ENCODE results near the gene LPP. TPM values are rescaled to one million over a fixed set of nuclear protein-coding genes. Genes with fewer than 3 reads are reported as not detected.

Gene LPP
- total RNA-seq, 4 donors from 2014 or later = 207 to 592 (median 406) TPM

DNA sequence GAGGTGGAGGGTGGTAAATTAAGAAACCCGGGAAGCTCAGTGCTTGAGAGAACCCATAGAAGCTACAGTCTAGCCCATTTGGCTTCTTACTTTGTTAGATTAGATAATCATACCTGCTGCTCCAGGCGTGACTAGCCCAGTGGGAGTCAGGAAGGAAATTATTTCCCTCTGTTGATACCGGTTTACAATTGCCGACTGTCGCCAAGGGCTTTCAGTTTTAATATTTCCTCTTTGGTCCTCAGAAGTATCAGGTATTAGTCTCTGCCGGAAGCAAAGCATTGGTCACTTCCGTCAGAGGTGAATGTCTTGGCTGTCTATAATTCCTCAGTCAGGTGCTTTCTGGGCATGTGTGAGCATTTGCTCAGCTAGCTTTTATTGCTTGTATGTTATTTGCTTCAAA lies 75.2 kb downstream of the LPP start:
- H3K9me3 ChIP-seq = no peaks in the 10 kb centered on the region
- no peak for TF ChIP-seq POLR2AphosphoS5 (IDR thresholded peaks at IDR 0.05)
- TF ChIP-seq EP300 (IDR thresholded peaks at IDR 0.05; ENCODE audit: low read depth) = no peak
- no peak for TF ChIP-seq POLR2A (IDR thresholded peaks at IDR 0.05)
- TF ChIP-seq, protein P1, sequence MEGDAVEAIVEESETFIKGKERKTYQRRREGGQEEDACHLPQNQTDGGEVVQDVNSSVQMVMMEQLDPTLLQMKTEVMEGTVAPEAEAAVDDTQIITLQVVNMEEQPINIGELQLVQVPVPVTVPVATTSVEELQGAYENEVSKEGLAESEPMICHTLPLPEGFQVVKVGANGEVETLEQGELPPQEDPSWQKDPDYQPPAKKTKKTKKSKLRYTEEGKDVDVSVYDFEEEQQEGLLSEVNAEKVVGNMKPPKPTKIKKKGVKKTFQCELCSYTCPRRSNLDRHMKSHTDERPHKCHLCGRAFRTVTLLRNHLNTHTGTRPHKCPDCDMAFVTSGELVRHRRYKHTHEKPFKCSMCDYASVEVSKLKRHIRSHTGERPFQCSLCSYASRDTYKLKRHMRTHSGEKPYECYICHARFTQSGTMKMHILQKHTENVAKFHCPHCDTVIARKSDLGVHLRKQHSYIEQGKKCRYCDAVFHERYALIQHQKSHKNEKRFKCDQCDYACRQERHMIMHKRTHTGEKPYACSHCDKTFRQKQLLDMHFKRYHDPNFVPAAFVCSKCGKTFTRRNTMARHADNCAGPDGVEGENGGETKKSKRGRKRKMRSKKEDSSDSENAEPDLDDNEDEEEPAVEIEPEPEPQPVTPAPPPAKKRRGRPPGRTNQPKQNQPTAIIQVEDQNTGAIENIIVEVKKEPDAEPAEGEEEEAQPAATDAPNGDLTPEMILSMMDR (IDR thresholded peaks at IDR 0.05) = no peak
- H3K27ac ChIP-seq = peak overlapping the region; percentile 69 to 86 (median 80)
- in situ Hi-C loops (cut with MboI; ENCODE audit: low pct_ligation_motif_present in 1 of 4, low pct_unique_long_range_greater_than_20kb in 1 of 4, low sequenced_read_pairs in 3 of 4) (no loop called here), intact Hi-C loops (cut with DNase I; ENCODE audit: low total_unique reads) (no loop called here)
- H3K4me3 ChIP-seq = no peak overlapping the region
- peaks cover 0 to 8% (median 0%) of the 10 kb centered on the region in 4 donors for H3K36me3 ChIP-seq
- H3K4me1 ChIP-seq = peaks cover 12 to 73% (median 44%) of the 10 kb centered on the region in 4 donors
- WGBS, 2 donors (ENCODE audit: low coverage in 1 of 2) = 23 to 47% methylated on average over 7 of the region's 7 CpGs
- no peaks in the 10 kb centered on the region for H3K27me3 ChIP-seq
- DNase-seq = no peak

DNA sequence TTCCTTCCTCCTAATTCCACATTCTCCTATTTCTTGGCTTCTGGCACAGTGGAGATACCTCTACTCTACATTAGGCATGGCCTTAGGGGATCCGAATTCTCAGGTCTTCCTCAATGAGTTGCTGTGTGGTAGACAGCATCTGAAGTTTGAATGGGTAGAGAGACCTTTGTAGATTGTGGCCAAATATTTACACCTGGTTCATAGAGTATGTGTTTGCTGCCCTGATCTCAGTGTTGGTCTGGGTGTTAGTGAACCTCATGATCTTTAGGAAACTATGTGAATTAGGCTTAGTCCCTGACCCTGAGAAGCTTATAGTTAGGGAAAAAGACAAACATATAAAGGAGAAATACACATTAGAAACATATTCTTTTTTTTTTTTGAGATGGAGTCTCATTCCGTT lies 75.8 kb downstream of the LPP start:
- no peak for DNase-seq
- Histone ChIP-seq H3K4me3 (no peak overlapping the region), H3K27me3 (no peaks in the 10 kb centered on the region), H3K4me1 (peaks cover 12 to 68% (median 40%) of the 10 kb centered on the region in 4 donors), H3K9me3 (no peaks in the 10 kb centered on the region), H3K36me3 (peaks cover 0 to 8% (median 0%) of the 10 kb centered on the region in 4 donors), H3K27ac (peak overlapping the region; percentile 69 to 86 (median 80))
- WGBS, 2 donors (ENCODE audit: low coverage in 1 of 2) = 88 to 91% methylated on average over 2 of the region's 2 CpGs
- TF ChIP-seq POLR2AphosphoS5 (IDR thresholded peaks at IDR 0.05) (no peak), EP300 (IDR thresholded peaks at IDR 0.05; ENCODE audit: low read depth) (no peak), POLR2A (IDR thresholded peaks at IDR 0.05) (no peak)
- TF ChIP-seq, protein P1 (IDR thresholded peaks at IDR 0.05) = no peak
- intact Hi-C loops (cut with DNase I; ENCODE audit: low total_unique reads) (no loop called here), in situ Hi-C loops (cut with MboI; ENCODE audit: low pct_ligation_motif_present in 1 of 4, low pct_unique_long_range_greater_than_20kb in 1 of 4, low sequenced_read_pairs in 3 of 4) (no loop called here)

DNA sequence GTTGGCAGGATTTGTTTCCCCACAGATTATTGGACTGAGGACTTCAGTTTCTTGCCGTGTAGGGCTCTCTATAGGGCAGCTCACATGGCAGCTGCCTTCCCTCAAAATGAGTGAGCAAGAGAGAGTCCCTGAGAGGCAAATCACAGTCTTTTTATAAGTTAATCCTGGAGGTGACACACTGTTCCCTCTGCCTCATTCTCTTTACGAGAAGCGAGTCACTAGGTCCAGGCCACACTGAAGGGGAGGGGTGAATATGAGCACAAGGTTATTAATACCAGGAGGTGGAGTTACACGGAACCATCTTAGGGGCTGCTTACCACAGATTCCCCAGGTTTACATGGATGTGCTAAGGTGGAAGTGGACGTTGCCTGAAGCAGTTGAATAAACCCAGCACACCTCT lies 77.0 kb downstream of the LPP start:
- no peaks in the 10 kb centered on the region for H3K27me3 ChIP-seq
- peaks cover 0 to 5% (median 0%) of the 10 kb centered on the region in 4 donors for H3K36me3 ChIP-seq
- in situ Hi-C loops (cut with MboI; ENCODE audit: low pct_ligation_motif_present in 1 of 4, low pct_unique_long_range_greater_than_20kb in 1 of 4, low sequenced_read_pairs in 3 of 4) = no loop called here
- intact Hi-C loops (cut with DNase I; ENCODE audit: low total_unique reads) = no loop called here
- H3K27ac ChIP-seq = peak overlapping the region; percentile 69 to 86 (median 80)
- TF ChIP-seq POLR2A (IDR thresholded peaks at IDR 0.05) = no peak
- peak in 2 of 3 donors; percentile 61 to 62 for TF ChIP-seq POLR2AphosphoS5 (IDR thresholded peaks at IDR 0.05)
- TF ChIP-seq, protein P1 (IDR thresholded peaks at IDR 0.05) = no peak
- peak; percentile 89 for TF ChIP-seq EP300 (IDR thresholded peaks at IDR 0.05; ENCODE audit: low read depth)
- WGBS, 2 donors (ENCODE audit: low coverage in 1 of 2) = 79 to 81% methylated on average over 3 to 5 of the region's 5 CpGs
- no peak overlapping the region for H3K4me3 ChIP-seq
- H3K4me1 ChIP-seq = peaks cover 12 to 60% (median 34%) of the 10 kb centered on the region in 4 donors
- no peaks in the 10 kb centered on the region for H3K9me3 ChIP-seq
- DNase-seq = no peak

DNA sequence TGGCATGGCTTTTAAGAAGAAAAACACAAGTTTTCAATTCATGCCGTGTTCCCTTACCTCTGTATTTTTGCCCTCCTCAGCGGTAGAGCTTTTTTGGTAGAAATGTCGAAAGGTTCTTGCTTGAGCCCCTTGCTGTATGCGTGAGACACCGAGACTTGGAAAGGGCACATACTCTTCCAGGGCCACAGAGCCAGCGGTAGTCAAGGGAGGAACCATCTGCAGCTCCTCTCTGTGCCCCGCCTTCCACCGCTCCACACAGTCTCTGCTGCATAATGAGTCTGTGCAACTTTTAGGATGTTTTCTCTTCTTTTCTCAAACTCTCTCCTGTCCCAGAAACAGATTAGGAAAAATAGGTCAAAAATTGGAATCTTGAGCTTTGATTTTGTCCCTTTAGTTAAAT lies 77.5 kb downstream of the LPP start:
- in situ Hi-C loops (cut with MboI; ENCODE audit: low pct_ligation_motif_present in 1 of 4, low pct_unique_long_range_greater_than_20kb in 1 of 4, low sequenced_read_pairs in 3 of 4) (no loop called here), intact Hi-C loops (cut with DNase I; ENCODE audit: low total_unique reads) (no loop called here)
- TF ChIP-seq POLR2AphosphoS5 (IDR thresholded peaks at IDR 0.05) (no peak), POLR2A (IDR thresholded peaks at IDR 0.05) (no peak), EP300 (IDR thresholded peaks at IDR 0.05; ENCODE audit: low read depth) (no peak)
- TF ChIP-seq, protein P1 (IDR thresholded peaks at IDR 0.05) = no peak
- Histone ChIP-seq H3K27ac (peak overlapping the region; percentile 69 to 86 (median 80)), H3K9me3 (no peaks in the 10 kb centered on the region), H3K27me3 (no peaks in the 10 kb centered on the region), H3K36me3 (peaks cover 0 to under 1% (median 0%) of the 10 kb centered on the region in 4 donors), H3K4me3 (no peak overlapping the region), H3K4me1 (peaks cover 8 to 56% (median 31%) of the 10 kb centered on the region in 4 donors)
- 88 to 92% methylated on average over 2 to 8 of the region's 8 CpGs for WGBS, 2 donors (ENCODE audit: low coverage in 1 of 2)
- DNase-seq = no peak
